ENCODE data around the gene FZD10.

Gene FZD10

DNA sequence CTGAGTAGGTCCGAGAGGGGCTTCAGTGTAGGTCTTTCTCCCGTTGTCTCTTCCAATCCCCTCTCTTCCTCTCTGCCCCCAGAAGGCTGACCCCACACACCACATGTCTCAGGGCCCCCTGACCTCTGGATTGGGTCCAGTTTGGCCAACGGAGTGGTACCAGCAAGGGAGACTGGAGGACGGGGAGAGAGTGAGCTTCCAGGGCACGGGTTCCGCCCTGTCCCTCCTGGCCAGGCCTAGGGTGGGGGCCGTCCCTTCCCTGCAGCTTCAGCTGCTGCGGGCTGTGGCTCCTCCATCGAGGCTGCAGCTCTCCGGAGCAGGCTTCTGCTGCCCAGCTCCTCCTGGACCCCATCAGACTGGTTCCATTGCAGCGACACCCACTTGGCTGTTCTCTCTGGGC is 17.4 kb downstream of the FZD10 start:
- no peak for DNase-seq

DNA sequence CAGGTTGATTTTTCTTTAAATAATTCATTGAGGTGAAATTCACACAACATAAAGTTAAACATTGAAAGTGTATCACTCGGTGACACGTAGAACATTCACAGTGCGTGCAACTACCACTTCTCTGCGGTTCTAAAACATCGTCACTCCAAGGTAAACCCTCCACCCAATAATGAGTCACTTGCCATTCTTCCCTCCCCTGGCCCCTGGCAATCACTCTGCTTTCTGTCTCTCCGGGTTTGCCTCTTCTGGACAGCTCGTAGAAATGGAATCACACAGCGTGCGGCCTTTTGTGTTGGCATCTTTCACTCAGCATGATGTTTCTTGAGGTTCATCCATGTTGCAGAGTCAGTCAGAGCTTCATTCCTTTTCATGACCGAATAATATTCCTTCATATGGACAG is 18.9 kb downstream of the FZD10 start:
- no peak for DNase-seq

GRCh38 chr12:130183585-130184370 is 21.5 kb downstream of the FZD10 start:
- no peak for DNase-seq

- DNase-seq, result no peak
These were observed 22.3 kb downstream of the FZD10 start for GRCh38 chr12:130184404-130185090.

- DNase-seq, result no peak
These were observed 23.5 kb downstream of the FZD10 start for GRCh38 chr12:130185455-130186391.

DNA sequence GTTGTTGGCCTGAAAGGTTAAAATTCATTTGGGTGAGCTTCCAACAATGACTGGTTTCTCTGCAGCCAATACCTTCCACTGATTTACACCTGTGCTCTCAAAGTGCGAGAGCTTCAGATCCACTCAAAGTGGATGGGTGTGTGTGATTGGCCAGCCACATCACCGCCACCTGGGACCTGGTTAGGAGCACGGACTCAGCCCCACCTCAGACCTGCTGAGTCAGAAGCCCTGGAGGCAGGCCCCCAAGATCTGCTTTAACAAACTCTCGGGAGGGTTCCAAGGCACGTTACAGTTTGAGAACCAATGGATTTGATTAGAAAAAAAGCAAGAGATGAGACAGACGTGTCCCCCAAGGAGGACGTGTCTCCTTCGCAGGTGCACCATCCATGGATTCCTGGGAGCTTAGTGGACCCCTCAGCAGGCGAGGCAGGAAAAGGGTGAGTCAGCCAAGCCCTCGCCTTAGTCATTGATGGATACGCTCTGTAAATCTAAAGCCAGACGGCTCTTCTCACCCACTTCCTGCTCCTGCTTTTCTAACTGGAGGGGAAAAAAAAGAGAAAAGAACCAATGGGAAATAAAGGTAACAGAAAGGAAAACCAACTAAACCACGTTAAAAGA is 24.5 kb downstream of the FZD10 start:
- peak; percentile 59 for DNase-seq

- no peak for DNase-seq
These were observed 30.5 kb downstream of the FZD10 start for GRCh38 chr12:130192642-130193345.

GRCh38 chr12:130194154-130194553 is 31.9 kb downstream of the FZD10 start:
- DNase-seq, result no peak

- no peak for DNase-seq
These were observed 33.1 kb downstream of the FZD10 start for GRCh38 chr12:130195369-130195768.

- DNase-seq, result no peak
These were observed 33.5 kb downstream of the FZD10 start for GRCh38 chr12:130195776-130196175.

- no peak for DNase-seq
These were observed 34.6 kb downstream of the FZD10 start for GRCh38 chr12:130196827-130197226.

GRCh38 chr12:130198026-130198662 is 35.9 kb downstream of the FZD10 start:
- no peak for DNase-seq

GRCh38 chr12:130198663-130199060 is 36.4 kb downstream of the FZD10 start:
- no peak for DNase-seq

DNA sequence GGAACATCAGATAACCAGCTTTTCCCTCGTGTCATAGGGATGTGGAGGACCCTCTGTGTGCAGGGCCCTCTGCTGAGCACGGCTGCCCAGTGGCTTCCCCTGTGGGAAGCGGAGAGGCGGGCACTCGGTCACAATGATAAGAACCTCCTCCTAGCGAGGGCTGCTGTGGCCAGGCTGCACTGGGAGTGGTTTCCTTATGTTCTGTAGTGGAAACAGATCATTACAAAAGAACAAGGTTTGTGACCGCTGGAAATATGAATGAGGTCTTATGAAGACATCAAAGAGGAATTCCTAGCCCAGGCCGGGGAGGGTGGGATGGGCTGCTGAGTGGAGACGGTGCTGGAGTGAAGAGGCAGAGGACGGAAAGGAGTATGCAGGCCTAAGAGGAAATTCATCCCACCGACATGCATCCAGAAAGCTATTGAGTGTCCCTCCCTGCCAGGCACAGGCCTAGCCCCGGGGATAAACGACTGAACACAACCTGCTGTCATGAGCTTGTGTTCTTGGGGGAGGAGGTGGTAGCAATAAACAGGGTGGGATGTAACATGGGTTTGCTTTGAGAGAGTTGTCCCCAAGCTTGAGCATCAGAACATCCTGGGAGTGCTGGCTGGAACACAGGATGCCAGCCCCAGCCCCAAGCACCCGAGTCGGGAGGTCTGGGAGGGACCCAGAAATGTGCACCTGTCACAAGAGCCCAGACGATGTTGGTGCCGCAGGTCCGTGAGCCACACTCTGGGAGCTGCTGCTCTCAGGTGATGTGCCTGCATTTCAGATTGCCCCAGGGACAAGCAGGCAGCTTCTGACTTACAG is 37.5 kb downstream of the FZD10 start:
- DNase-seq, result no peak

DNA sequence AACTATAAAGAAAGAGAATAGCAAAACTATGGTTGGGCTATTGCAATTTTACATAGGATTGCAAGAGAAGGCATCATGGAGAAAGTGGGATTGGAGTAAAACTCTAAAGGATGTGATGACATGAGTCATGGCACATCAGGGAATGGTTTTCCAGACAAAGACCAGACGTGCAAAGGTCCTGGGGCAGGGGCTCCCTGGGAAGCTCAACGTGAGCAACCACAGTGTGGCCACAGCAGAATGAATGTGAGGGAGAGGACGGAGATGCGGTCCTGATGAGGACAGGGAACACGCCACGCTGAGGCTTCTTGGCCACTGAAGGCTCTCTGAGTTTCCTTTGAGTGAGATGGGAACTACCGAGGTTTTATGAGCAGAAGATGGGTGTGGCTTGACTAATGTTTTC is 38.2 kb downstream of the FZD10 start:
- DNase-seq, result no peak

DNA sequence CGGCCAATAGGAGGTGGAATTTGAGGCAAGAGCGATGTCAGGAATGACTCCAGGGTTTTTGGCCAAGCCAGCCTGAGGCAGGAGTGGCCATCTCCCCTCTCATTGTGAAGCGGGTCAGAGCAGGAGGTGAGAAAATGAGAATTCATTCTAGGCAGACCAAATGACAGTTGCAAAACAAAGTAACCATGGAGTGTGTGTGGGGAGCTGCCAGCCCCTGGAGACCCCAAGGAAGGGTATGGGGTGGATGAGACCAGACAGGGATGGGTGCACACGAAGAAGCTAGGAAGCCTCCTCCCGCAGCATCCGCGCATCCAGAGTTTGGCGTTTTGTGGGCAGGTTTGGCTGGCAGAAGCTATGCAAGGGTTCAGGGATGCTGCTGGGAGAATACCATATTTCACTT is 38.8 kb downstream of the FZD10 start:
- DNase-seq, result no peak

- DNase-seq, result no peak
These were observed 39.9 kb downstream of the FZD10 start for GRCh38 chr12:130202201-130202600.

- no peak for DNase-seq
These were observed 40.9 kb downstream of the FZD10 start for GRCh38 chr12:130203151-130203550.

DNA sequence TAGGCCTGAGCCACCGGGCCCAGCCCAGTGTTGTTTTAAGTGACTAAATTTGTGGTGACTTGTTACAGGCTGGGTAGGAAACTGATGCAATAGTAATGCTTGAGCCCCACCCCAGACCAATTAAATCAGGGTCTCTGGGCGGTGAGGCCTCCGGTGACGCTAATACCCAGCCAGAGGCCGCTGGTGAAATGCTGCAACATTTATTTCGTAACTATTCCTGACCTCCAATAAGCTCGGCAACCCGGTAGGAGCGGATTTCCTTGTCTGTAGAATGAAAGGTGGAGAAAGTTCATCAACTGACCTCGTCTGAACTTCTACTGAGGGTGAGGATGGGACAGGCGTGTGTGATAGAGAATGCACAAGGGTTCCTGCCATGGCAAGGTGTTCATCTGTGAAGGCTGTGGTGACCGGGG is 42.3 kb downstream of the FZD10 start:
- no peak for DNase-seq

DNA sequence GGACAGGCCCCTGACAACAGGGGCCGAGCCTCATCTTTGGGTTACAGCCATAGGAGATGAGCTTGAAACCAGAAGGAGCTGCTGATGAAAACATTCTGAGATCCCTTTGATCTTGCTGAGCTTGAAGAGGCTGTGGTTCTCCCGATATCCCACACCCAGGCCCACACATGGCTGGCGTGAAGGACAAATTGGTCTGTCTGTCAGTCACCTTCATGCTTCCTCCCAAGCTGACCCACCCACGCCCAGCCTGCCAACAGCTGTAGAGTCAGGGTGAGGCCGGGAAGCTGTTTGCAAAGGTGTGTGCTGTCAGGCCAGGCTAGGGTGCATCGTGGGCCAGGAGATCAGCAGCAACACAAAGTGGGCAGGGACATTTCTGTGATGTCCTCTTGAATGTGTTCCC is 43.2 kb downstream of the FZD10 start:
- no peak for DNase-seq

Measured in fibroblast of skin of back (primary cell).